ENCODE results near the gene LTBP1. TPM values are rescaled to one million over a fixed set of nuclear protein-coding genes. Genes with fewer than 3 reads are reported as not detected.

The LTBP1 gene
- polyA plus RNA-seq, 2 of the 4 experiments (the other 2 are of a cell fraction), result 23.8 to 30.4 TPM

DNA sequence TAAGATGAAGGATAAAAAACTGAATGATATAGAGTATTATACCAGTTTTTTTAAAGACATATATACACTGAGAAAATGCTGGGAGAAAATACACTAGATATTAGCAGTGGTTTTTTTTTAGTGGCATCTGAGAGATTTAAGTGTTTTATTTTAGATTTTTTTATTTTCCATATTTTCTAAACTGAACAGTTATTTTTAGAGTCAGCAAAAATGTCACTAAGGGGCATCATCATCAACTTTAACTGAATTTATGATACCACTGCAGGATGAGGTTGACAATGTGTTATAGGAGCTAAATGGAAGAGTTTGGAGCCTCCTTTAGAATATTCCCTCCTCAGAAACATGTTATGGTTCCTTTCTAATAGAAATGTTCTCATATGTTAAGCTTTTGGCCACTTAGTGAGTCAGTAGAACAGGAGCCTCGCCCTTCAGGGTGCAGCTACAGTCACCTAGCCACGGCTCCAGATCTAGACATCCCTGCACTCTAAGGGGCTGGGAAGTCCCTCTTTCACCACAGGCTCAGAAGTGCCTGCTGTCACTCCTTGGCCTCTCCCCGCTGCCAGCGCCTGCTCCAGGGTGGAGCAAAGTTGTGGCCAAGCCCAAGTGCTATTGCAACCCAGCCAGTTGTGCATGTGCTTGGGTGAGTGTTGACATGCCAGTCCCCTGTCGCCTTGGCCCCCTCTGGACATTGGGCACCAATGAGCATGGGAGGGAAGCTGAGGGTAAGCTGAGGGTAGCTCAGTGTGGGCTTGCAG lies 319.0 kb downstream of the LTBP1 start:
- H3K4me1 ChIP-seq, result peaks cover 15% of the 10 kb centered on the region
- no peak overlapping the region for H3K4me2 ChIP-seq
- ChIA-PET CTCF (interaction anchor here (1.4 to 9.0 kb wide), 3 partner anchors 106 to 493 kb away, joined by 4 to 66 read pairs (median 5); no protein-coding TSS in a partner anchor), POLR2A (no interaction called here)
- peak; percentile 45 for TF ChIP-seq MAFK (IDR thresholded peaks at IDR 0.05; ENCODE audit: partially characterized antibody)
- no peak for TF ChIP-seq MYC (IDR thresholded peaks at IDR 0.05; ENCODE audit: borderline replicate concordance, low read length)
- peaks cover 6% of the 10 kb centered on the region; the same call in 1 of the 3 replicates for H3K9me3 ChIP-seq
- no peak for FAIRE-seq
- peak overlapping the region; percentile 6 to 26; a peak in 2 of 6 replicates for H3K27ac ChIP-seq
- no peak overlapping the region for H3K4me3 ChIP-seq
- ATAC-seq, result peak; percentile 28 to 31; a peak in 2 of 6 replicates
- WGBS (ENCODE audit: missing lambda C conversion rate), result 72% methylated on average over 5 of the region's 5 CpGs
- peak in 1 of 2 experiments; percentile 48 for DNase-seq (ENCODE audit: low read depth in 1 of 2, low spot score in 1 of 2)

DNA sequence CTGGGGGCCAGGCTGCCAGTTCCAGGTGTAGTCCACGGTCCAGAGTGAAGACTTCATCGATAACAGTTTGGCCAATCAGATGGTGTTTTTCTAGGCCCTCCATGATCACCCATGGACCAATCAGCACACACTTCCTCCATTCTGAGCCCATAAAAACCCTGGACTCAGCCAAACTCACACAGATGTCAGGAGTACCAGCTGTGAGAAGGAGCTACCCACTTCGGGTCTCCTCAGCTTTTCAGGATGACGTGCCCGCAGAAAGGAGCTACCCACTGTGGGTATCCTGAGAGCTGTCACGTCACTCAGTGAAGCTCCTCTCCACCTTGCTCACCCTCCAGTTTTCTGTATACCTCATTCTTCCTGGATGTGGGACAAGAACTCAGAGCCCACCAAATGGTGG lies 319.7 kb downstream of the LTBP1 start:
- H3K9me3 ChIP-seq, result peaks cover 6% of the 10 kb centered on the region; the same call in 1 of the 3 replicates
- H3K4me3 ChIP-seq, result no peak overlapping the region
- H3K4me2 ChIP-seq, result no peak overlapping the region
- WGBS (ENCODE audit: missing lambda C conversion rate), result 85% methylated on average over 6 of the region's 6 CpGs
- ChIA-PET CTCF (interaction anchor here (1.4 to 9.0 kb wide), 4 partner anchors 106 to 493 kb away, joined by 3 to 66 read pairs (median 4); no protein-coding TSS in a partner anchor), POLR2A (no interaction called here)
- no peak for DNase-seq (ENCODE audit: low read depth in 1 of 2, low spot score in 1 of 2)
- peaks cover 22% of the 10 kb centered on the region for H3K4me1 ChIP-seq
- TF ChIP-seq CBX8 (IDR thresholded peaks at IDR 0.05) (no peak), HOXB13 (CRISPR knock-in tag; IDR thresholded peaks at IDR 0.05; ENCODE audit: low read depth) (no peak), EP300 (IDR thresholded peaks at IDR 0.05) (no peak), TFCP2L1 (CRISPR knock-in tag; IDR thresholded peaks at IDR 0.05) (no peak), HOXB5 (CRISPR knock-in tag; IDR thresholded peaks at IDR 0.05) (no peak), BHLHE40 (IDR thresholded peaks at IDR 0.05; ENCODE audit: low read depth, low read length) (no peak), SREBF2 (IDR thresholded peaks at IDR 0.05) (no peak)
- TF ChIP-seq, protein P1, sequence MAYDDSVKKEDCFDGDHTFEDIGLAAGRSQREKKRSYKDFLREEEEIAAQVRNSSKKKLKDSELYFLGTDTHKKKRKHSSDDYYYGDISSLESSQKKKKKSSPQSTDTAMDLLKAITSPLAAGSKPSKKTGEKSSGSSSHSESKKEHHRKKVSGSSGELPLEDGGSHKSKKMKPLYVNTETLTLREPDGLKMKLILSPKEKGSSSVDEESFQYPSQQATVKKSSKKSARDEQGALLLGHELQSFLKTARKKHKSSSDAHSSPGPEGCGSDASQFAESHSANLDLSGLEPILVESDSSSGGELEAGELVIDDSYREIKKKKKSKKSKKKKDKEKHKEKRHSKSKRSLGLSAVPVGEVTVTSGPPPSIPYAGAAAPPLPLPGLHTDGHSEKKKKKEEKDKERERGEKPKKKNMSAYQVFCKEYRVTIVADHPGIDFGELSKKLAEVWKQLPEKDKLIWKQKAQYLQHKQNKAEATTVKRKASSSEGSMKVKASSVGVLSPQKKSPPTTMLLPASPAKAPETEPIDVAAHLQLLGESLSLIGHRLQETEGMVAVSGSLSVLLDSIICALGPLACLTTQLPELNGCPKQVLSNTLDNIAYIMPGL (CRISPR knock-in tag; IDR thresholded peaks at IDR 0.05; ENCODE audit: borderline replicate concordance), result no peak
- TF ChIP-seq, protein P2, sequence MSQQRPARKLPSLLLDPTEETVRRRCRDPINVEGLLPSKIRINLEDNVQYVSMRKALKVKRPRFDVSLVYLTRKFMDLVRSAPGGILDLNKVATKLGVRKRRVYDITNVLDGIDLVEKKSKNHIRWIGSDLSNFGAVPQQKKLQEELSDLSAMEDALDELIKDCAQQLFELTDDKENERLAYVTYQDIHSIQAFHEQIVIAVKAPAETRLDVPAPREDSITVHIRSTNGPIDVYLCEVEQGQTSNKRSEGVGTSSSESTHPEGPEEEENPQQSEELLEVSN (IDR thresholded peaks at IDR 0.05; ENCODE audit: borderline replicate concordance, low read depth), result no peak
- TF ChIP-seq, protein P3, sequence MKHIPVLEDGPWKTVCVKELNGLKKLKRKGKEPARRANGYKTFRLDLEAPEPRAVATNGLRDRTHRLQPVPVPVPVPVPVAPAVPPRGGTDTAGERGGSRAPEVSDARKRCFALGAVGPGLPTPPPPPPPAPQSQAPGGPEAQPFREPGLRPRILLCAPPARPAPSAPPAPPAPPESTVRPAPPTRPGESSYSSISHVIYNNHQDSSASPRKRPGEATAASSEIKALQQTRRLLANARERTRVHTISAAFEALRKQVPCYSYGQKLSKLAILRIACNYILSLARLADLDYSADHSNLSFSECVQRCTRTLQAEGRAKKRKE (CRISPR knock-in tag; IDR thresholded peaks at IDR 0.05; ENCODE audit: low read depth), result no peak
- H3K27ac ChIP-seq, result peak overlapping the region; percentile 6 to 26; a peak in 2 of 6 replicates
- no peak for ATAC-seq
- no peak for FAIRE-seq

DNA sequence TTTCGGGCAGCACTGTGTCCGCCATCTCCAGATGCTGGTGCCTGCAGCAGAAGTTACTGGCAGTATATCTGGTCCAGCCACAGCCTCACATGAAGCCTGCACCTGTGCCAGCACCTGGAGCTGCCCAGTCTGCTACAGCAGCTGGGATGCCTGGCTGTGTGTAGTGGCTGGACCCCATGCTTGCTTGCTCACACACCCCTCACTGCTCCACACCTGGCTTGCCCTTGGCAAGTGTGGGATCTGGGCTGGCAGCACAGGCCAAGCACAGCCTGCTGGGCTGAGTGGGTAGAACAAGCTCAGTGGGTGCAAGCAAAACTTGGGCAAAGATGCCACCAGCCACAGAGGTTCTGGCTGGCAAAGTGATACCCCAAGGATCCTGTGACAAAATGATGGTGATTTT lies 320.3 kb downstream of the LTBP1 start:
- no peak for ATAC-seq
- Histone ChIP-seq H3K27ac (peak overlapping the region; percentile 0 to 25; a peak in 1 of 6 replicates), H3K4me1 (peaks cover 22% of the 10 kb centered on the region), H3K9me3 (peaks cover 6% of the 10 kb centered on the region; the same call in 1 of the 3 replicates), H3K4me3 (no peak overlapping the region), H3K4me2 (no peak overlapping the region)
- CTCF ChIA-PET, result interaction anchor here (0.6 to 9.0 kb wide), 5 partner anchors 18 to 494 kb away, joined by 3 to 66 read pairs (median 4); no protein-coding TSS in a partner anchor
- no peak for FAIRE-seq
- POLR2A ChIA-PET, result no interaction called here
- DNase-seq (ENCODE audit: low read depth in 1 of 2, low spot score in 1 of 2), result no peak
- 100% methylated on average over 2 of the region's 2 CpGs for WGBS (ENCODE audit: missing lambda C conversion rate)
- TF ChIP-seq KDM5A (IDR thresholded peaks at IDR 0.05) (no peak), NR3C1 (IDR thresholded peaks at IDR 0.05) (no peak), MYC (IDR thresholded peaks at IDR 0.05; ENCODE audit: borderline replicate concordance, low read length) (no peak), PHF8 (IDR thresholded peaks at IDR 0.05; ENCODE audit: borderline replicate concordance, low read depth) (no peak), ZSCAN20 (CRISPR knock-in tag; IDR thresholded peaks at IDR 0.05) (no peak), RFX5 (IDR thresholded peaks at IDR 0.05) (no peak), HOXA7 (CRISPR knock-in tag; IDR thresholded peaks at IDR 0.05) (no peak), HOXB5 (CRISPR knock-in tag; IDR thresholded peaks at IDR 0.05) (no peak), ESRRA (IDR thresholded peaks at IDR 0.05; ENCODE audit: borderline replicate concordance, low read length) (no peak)
- TF ChIP-seq, protein P4, sequence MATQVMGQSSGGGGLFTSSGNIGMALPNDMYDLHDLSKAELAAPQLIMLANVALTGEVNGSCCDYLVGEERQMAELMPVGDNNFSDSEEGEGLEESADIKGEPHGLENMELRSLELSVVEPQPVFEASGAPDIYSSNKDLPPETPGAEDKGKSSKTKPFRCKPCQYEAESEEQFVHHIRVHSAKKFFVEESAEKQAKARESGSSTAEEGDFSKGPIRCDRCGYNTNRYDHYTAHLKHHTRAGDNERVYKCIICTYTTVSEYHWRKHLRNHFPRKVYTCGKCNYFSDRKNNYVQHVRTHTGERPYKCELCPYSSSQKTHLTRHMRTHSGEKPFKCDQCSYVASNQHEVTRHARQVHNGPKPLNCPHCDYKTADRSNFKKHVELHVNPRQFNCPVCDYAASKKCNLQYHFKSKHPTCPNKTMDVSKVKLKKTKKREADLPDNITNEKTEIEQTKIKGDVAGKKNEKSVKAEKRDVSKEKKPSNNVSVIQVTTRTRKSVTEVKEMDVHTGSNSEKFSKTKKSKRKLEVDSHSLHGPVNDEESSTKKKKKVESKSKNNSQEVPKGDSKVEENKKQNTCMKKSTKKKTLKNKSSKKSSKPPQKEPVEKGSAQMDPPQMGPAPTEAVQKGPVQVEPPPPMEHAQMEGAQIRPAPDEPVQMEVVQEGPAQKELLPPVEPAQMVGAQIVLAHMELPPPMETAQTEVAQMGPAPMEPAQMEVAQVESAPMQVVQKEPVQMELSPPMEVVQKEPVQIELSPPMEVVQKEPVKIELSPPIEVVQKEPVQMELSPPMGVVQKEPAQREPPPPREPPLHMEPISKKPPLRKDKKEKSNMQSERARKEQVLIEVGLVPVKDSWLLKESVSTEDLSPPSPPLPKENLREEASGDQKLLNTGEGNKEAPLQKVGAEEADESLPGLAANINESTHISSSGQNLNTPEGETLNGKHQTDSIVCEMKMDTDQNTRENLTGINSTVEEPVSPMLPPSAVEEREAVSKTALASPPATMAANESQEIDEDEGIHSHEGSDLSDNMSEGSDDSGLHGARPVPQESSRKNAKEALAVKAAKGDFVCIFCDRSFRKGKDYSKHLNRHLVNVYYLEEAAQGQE (IDR thresholded peaks at IDR 0.05), result no peak
- TF ChIP-seq, protein P5, sequence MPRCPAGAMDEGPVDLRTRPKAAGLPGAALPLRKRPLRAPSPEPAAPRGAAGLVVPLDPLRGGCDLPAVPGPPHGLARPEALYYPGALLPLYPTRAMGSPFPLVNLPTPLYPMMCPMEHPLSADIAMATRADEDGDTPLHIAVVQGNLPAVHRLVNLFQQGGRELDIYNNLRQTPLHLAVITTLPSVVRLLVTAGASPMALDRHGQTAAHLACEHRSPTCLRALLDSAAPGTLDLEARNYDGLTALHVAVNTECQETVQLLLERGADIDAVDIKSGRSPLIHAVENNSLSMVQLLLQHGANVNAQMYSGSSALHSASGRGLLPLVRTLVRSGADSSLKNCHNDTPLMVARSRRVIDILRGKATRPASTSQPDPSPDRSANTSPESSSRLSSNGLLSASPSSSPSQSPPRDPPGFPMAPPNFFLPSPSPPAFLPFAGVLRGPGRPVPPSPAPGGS (IDR thresholded peaks at IDR 0.05), result no peak
- TF ChIP-seq, protein P6, sequence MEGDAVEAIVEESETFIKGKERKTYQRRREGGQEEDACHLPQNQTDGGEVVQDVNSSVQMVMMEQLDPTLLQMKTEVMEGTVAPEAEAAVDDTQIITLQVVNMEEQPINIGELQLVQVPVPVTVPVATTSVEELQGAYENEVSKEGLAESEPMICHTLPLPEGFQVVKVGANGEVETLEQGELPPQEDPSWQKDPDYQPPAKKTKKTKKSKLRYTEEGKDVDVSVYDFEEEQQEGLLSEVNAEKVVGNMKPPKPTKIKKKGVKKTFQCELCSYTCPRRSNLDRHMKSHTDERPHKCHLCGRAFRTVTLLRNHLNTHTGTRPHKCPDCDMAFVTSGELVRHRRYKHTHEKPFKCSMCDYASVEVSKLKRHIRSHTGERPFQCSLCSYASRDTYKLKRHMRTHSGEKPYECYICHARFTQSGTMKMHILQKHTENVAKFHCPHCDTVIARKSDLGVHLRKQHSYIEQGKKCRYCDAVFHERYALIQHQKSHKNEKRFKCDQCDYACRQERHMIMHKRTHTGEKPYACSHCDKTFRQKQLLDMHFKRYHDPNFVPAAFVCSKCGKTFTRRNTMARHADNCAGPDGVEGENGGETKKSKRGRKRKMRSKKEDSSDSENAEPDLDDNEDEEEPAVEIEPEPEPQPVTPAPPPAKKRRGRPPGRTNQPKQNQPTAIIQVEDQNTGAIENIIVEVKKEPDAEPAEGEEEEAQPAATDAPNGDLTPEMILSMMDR (IDR thresholded peaks at IDR 0.05), result no peak
